Gastroesophageal sphincter (tissue), 4 donors: Measurements from ENCODE around the gene ALPL. TPM values are rescaled to one million over a fixed set of nuclear protein-coding genes. Genes with fewer than 3 reads are reported as not detected.

Experiments used
- ATAC-seq: fragments of 150-250 bp; one replicate; pipeline ENCODE4 v1.9.1; 2016; ENCODE audit warnings: mild to moderate bottlenecking, moderate library complexity
- H3K27ac ChIP-seq, 4 donors: fragments of 200-600 bp; sonication (generic) in 3 of 4; 1 replicate in 3 of 4; 2 replicates in 1 of 4; pipeline ENCODE4 v1.5.1; 2016 to 2019
- H3K27me3 ChIP-seq: fragments of 200-600 bp; sonication (generic); one replicate; pipeline ENCODE4 v1.5.1; 2019
- H3K36me3 ChIP-seq, 2 donors: fragments of 200-600 bp; sonication (generic); one replicate each; pipeline ENCODE4 v1.5.1; 2019; ENCODE audit warnings: control low read depth in 1 of 2
- H3K4me1 ChIP-seq, 3 donors: fragments of 200-600 bp; sonication (generic); 1 replicate in 2 of 3; 2 replicates in 1 of 3; pipeline ENCODE4 v1.5.1; 2016 to 2019; ENCODE audit warnings: control low read depth in 2 of 3
- H3K4me3 ChIP-seq, 2 donors: fragments of 200-600 bp; sonication (generic); one replicate each; pipeline ENCODE4 v1.5.1; 2019; ENCODE audit warnings: mild to moderate bottlenecking in 1 of 2, moderate library complexity in 1 of 2
- H3K9me3 ChIP-seq, 3 donors: fragments of 200-600 bp; sonication (generic); one replicate each; pipeline ENCODE4 v1.5.1; 2017 to 2019; ENCODE audit warnings: control low read depth in 2 of 3
- CTCF ChIP-seq, 4 experiments: fragments of 200-600 bp in 2 of 4; fragments of 450-650 bp in 2 of 4; sonication (generic) in 1 of 4; IDR thresholded peaks; one replicate each; pipeline ENCODE4 v1.5.1; 2017 to 2019; ENCODE audit warnings: antibody characterized with exemption in 4 of 4, mild to moderate bottlenecking in 2 of 4, moderate library complexity in 2 of 4
- EP300 ChIP-seq: sonication (generic); formaldehyde crosslinking; IDR thresholded peaks from one replicate; pipeline ENCODE4 v1.6.1; 2017; ENCODE audit warnings: antibody characterized with exemption, mild to moderate bottlenecking
- POLR2A ChIP-seq, 2 donors: fragments of 450-650 bp; IDR thresholded peaks; one replicate each; pipeline ENCODE4 v1.6.1; 2017; ENCODE audit warnings: antibody characterized with exemption in 2 of 2, mild to moderate bottlenecking in 2 of 2, moderate library complexity in 1 of 2
- POLR2AphosphoS5 ChIP-seq: sonication (generic); formaldehyde crosslinking; IDR thresholded peaks from one replicate; pipeline ENCODE4 v1.6.1; 2017; ENCODE audit warnings: antibody characterized with exemption
- WGBS, 2 donors: methylation state at CpG; one replicate each; pipeline ENCODE4 v1.1.5; 2018; ENCODE audit warnings: low coverage in 1 of 2; 5-methylcytosine and 5-hydroxymethylcytosine counted together
- total RNA-seq, 4 donors: library from RNA; depleted of rRNA; stranded (reverse); fragments of >200 nt; gene quantifications; one replicate each; pipeline ENCODE4 v1.1.0, GENCODE V29; 2016

The ALPL gene
- total RNA-seq, 4 donors from 2014 or later, result 0.62 to 6.1 (median 3.9) TPM

- ATAC-seq, result no peak
- no peaks in the 10 kb centered on the region for H3K4me1 ChIP-seq
- no peak overlapping the region for H3K4me3 ChIP-seq
- no peaks in the 10 kb centered on the region for H3K9me3 ChIP-seq
- 75 to 79% methylated on average over 2 to 11 of the region's 12 CpGs for WGBS, 2 donors
- no peaks in the 10 kb centered on the region for H3K36me3 ChIP-seq
- H3K27me3 ChIP-seq, result peaks cover 53% of the 10 kb centered on the region
- no peak for TF ChIP-seq POLR2AphosphoS5
- no peak for TF ChIP-seq POLR2A (IDR thresholded peaks at IDR 0.05)
- no peak for TF ChIP-seq EP300
- TF ChIP-seq CTCF (IDR thresholded peaks at IDR 0.05), result no peak
- no peak overlapping the region for H3K27ac ChIP-seq
Observed at GRCh38 chr1:21550866-21551475, 41.7 kb downstream of the ALPL start.

GRCh38 chr1:21552715-21553114 is 43.5 kb downstream of the ALPL start:
- no peak for TF ChIP-seq CTCF (IDR thresholded peaks at IDR 0.05)
- ATAC-seq, result no peak
- Histone ChIP-seq H3K4me3 (no peak overlapping the region), H3K9me3 (no peaks in the 10 kb centered on the region), H3K4me1 (no peaks in the 10 kb centered on the region), H3K27me3 (peaks cover 66% of the 10 kb centered on the region), H3K27ac (no peak overlapping the region), H3K36me3 (no peaks in the 10 kb centered on the region)
- 22 to 40% methylated on average over 1 of the region's 1 CpG for WGBS, 2 donors

- Histone ChIP-seq H3K36me3 (no peaks in the 10 kb centered on the region), H3K27me3 (peaks cover 68% of the 10 kb centered on the region), H3K9me3 (no peaks in the 10 kb centered on the region), H3K4me1 (no peaks in the 10 kb centered on the region), H3K4me3 (no peak overlapping the region), H3K27ac (no peak overlapping the region)
- ATAC-seq, result no peak
- TF ChIP-seq CTCF (IDR thresholded peaks at IDR 0.05) (no peak), EP300 (no peak), POLR2AphosphoS5 (no peak), POLR2A (IDR thresholded peaks at IDR 0.05) (no peak)
- 46 to 56% methylated on average over 7 to 8 of the region's 8 CpGs for WGBS, 2 donors
Observed at GRCh38 chr1:21553116-21553926, 44.1 kb downstream of the ALPL start.

- H3K36me3 ChIP-seq, result no peaks in the 10 kb centered on the region
- H3K4me3 ChIP-seq, result no peak overlapping the region
- no peaks in the 10 kb centered on the region for H3K9me3 ChIP-seq
- no peak for ATAC-seq
- no peak overlapping the region for H3K27ac ChIP-seq
- peaks cover 62% of the 10 kb centered on the region for H3K27me3 ChIP-seq
- 47 to 83% methylated on average over 3 to 5 of the region's 5 CpGs for WGBS, 2 donors
- TF ChIP-seq EP300, result no peak
- TF ChIP-seq POLR2A (IDR thresholded peaks at IDR 0.05), result no peak
- no peak for TF ChIP-seq CTCF (IDR thresholded peaks at IDR 0.05)
- TF ChIP-seq POLR2AphosphoS5, result no peak
- H3K4me1 ChIP-seq, result no peaks in the 10 kb centered on the region
Observed at GRCh38 chr1:21559788-21560567, 50.8 kb downstream of the ALPL start.
